NOMO-1 treated with DMSO at 0.1 percent for 48 hours (cell line): Measurements from ENCODE around the gene ARPC2.
"Not testable (repeated sequence)": the region's sequence is repeated elsewhere in the genome, so short reads cannot be mapped to it uniquely, and the experiment has no call there.

ENCODE experiments used
- DNase-seq: peaks from one replicate; lab custom pipeline; 2025; ENCODE audit not compliant: unreplicated experiment; lab: John Stamatoyannopoulos, UW

The ARPC2 gene

DNA sequence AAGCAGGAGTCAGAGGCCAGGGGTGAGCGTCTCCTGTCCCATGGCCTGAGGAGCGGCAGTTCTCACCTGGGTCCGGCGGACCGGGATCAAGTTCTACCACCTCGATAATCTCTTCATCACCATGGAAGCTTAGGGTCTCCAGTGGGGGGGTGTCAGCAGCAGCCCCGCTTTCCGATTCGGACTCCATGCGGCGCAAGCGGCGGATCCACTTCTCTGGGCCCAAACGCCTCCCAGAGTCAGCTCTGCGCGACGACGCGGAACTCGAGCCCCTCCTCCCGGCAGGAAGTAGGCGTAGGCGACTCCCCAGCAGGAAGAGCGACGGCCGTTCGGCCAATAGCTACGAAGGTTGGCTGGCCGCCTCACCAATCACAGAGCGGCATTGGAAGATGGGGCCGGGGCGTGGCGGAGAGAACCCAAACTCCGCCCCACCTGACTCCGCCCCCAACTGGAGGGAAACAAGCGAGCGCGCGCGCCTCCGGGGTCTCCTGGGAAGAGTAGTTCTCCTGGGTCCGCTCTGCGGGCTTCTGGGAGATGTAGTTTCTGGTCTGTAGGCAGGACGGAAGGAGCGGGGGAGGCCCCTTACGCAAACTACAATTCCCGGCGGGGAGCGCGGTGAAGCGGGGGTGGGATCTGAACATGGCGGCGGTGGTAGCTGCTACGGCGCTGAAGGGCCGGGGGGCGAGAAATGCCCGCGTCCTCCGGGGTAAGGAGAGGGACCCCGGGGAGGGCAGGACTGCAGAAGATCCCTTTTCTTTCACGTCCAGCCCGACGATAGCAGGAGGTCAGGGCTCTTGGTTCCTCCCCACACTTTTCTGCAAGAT lies 53.1 kb downstream of the ARPC2 start, which contains the start of the genes AAMP and PNKD:
Gene AAMP, minus strand, starts transcription at position 238 of the 821 bp plus-strand sequence. Its CDS starts 51 bp downstream, at position 187.
Gene PNKD, plus strand, starts transcription at position 620 of the 821 bp plus-strand sequence. Its CDS starts 17 bp downstream, at position 637.
- DNase-seq, result peak; percentile 100

DNA sequence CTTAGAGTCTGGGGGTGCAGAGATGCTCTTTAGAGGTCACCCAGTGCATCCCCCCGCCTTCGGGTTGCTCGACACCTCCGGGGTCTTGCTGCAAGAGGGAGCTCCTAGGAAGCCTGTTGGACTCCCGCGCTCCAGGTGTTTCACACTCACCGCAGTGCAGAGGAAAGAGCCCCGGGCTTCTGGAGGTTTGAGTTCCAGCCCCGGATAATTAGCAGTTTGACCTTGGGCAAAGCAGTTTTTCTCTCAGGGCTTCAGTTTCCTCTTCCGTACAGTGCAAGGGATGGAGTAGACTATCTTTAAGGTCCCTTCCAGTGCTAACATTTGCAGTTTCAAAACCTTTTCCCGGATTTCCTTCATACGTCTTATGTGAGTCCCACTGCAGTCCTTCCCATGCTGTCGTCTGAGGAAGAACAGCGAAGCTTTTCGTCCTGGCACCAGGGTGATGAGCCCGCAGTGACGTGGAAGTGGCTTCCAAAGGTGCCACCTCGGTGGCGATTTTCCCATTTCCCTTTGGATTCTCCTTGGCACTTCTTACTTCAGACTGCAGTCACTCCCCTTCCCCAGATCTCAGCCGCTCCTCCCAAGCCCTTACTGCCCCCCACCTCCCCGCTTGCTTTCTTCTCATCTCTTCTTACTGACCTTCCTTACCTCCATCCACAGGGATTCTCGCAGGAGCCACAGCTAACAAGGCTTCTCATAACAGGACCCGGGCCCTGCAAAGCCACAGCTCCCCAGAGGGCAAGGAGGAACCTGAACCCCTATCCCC lies 53.9 kb downstream of the ARPC2 start:
- no peak for DNase-seq

DNA sequence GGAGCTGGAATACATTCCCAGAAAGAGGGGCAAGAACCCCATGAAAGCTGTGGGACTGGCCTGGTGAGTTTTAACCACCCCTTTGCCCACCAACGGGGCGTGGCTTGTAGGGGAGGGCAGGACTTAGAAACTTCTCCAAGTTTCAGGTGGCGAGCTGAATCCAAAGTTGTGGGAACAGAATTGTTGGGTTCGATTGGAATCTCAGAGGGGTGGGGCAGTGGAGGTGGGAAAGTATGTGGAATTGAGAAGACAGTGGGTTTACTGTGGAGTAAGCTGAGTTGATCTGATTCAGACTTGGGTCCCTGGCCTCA lies 54.5 kb downstream of the ARPC2 start:
- DNase-seq, result no peak

DNA sequence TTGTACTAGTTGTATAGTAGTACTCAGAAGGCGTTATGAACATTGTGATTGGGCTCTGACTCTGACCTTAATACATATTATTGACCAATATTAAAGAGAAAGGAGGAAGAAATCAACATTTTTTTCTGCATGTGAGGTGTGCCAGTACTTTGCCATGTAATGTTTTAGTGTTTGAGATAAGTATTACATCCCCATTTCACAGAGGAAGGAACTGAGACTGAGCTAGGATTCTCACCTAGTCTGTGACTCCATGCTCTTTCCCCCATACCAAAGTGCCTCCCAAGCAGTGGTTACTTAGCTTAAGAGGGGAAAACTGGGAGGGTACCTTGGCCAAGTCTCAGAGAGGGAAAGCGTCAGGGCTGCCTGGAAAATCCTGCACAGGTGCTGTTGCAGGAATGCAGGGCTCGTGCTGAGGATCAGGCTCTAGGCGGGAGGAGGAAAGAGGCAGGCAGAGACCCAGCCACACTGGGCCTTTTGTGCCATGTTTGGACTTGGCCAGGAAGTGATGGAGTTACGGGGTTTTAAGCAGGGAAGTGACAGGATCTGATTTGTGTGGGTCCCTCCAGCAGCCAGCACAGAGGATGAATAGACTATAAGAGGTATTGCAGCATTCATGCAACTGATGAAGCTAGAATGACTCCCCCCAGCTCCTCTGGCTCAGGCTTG lies 55.0 kb downstream of the ARPC2 start:
- no peak for DNase-seq

DNA sequence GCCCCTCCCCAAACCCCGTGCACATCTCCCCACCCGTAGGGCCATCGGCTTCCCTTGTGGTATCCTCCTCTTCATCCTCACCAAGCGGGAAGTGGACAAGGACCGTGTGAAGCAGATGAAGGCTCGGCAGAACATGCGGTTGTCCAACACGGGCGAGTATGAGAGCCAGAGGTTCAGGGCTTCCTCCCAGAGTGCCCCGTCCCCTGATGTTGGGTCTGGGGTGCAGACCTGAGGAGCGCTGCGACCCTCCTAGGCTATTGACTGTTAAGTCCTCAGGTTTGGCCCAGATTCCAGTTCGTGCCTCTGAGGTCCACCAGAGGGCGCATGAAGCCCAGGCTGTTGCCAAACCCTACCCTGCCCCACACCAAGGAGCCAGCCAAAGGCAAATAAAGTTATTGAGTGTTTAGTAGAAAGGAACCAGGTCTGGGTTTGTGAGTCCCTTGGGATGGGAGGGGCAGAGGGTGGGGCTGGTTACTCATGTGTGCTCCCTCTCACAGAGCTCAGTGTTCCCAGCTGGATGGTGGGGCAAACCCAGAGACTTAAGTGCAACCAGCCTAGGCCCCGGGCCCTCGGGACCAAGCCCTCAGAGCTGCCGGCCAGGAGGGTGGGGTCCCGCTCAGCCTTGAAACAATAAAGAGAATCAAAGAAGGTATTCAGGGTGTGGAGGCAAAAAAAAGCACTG lies 55.7 kb downstream of the ARPC2 start:
- peak; percentile 74 for DNase-seq

DNA sequence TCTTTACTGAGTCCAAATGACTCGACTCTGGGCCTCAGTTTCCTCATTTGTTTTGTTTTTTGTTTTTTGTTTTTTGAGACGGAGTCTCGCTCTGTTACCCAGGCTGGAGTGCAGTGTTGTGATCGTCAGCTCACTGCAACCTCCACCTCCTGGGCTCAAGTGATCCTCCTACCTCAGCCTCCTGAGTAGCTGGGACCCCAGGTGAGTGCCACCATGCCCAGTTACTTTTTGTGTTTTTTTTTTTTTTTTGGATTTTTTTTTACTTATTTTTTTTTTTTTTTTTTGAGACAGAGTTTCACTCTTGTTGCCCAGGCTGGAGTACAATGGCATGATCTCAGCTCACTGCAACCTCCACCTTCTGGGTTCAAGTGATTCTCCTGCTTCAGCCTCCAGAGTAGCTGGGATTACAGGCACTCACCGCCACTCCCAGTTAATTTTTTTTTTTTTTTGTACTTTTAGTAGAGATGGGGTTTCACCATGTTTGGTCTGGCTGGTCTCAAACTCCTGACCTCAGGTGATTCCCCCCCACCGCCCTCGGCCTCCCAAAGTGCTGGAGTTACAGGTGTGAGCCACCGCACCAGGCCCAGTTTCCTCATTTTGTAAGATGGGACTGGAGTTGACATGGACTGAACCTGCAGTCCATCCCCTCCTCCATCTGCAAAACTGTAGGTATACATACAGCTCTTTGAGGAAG lies 56.4 kb downstream of the ARPC2 start:
- not testable (repeated sequence) for DNase-seq

DNA sequence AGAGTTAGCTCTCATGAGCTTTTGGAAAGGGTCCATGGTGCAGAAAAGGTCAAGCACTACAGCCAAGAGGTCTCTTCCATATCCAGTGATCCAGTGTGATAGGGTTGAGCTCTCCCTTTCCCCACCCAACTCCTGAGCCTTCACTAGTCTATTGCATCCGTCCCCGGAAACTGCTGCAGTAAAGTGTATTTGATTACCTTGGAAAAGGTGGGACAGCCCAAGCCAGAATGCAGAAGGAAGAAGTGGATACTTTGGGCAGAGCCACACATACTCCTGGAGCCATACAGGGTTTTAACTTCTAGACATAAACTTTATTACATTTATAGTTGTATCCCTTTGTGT lies 56.9 kb downstream of the ARPC2 start:
- DNase-seq, result no peak

DNA sequence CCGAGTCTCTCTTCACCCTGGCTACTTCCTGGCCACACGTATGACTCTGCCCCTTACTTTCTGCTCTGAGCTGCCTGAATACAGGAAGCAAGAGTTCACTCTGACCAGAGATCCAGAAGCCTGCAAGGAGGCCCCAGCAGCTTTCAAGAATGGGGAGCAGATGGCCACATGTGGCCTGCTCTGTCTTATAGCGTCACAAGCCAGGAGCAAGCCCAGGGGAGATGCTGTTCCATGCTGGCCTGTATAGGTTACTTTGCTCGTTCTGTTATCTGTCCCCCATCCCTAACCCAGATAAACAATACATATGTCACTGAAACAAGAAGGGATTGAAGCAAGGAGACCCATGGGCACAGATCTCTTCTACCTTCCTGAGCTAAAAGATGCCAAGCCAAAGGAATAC lies 57.6 kb downstream of the ARPC2 start:
- no peak for DNase-seq

DNA sequence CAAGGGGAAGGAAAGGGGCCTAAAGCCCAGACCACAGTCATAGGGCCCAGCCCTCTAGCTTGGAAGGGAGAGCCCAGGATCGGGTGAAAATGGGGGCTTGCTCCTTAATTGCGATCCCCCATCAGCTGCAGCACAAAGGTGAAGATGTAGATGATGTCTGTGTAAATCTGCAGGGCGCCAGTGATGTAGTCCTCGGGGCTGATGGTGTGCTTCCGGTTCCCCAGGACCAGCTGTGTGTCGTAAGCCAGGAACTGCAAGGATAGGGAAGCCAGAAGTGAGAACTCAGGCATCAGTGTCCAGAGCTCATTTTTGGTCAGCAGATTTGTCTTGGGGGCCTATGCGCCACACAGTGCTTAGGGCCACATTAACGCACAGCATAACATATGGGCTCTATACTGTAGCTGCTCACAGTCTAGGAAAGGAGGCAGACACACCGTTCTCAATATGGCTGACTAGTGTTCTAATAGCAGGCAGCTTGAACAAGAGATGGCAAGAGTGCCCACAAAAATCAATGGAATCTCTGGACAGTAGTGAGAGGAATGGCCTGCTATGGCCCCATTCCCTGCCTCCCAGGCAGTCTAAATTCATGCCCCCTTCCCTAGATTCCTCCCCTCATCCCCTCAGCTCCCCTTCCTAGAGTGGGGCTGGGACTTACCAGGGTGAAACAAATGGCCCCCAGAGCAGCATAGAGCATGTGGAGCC lies 58.5 kb downstream of the ARPC2 start:
- no peak for DNase-seq

DNA sequence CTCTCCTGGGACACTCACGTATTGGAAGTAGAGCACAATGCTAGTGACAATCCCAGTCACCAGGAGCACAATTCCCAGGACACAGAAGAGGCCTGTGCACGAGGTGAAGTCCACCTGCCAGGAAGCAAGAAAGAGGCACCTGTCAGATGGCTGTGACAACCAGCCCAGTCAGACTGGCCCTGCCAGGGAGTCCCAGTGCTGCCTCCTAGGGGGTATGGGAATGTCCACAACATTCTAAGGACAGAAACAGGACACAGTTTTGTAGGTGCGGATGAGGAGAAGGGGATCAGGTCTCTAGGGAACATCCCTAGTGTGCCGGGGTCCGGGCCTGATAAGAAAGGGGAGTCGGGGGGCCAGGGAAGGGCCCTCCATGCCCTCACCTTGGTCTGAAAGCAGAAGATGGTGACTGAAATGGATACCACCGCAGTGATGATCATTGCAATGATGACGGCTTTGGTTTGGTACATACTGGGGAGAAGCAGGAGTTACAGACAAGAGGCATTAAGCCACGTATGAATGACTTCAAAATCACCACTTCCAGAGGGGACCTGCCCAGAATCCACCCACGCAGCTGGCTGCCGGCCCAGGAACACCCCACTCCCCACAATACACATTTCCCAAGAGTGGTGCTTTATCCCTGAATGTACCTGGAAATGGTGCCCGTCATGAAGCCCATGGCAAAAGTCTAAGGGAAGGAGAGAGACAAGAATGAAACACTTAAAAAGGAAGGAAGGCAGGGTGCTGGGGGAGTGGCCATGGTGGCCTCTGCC lies 60.2 kb downstream of the ARPC2 start:
- DNase-seq, result no peak

DNA sequence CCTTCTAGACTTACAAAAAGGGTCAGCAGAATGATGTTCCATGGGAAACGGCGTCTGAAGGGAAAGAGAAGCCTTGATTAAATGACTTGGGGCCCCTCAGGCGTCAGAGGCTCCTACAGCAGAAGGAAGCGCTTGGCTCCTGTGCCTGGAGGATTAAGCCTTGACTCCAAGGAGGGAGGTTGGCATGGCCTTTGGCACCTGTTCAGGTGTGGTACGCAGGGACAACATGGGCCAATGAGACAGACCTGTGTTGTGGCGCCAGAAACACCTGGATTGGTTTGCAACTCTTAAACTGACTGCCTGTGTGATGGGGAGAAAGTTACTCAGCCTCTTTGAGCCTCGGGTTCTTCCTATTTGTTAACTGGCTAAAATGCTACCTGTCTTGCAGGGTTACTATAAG lies 60.9 kb downstream of the ARPC2 start:
- no peak for DNase-seq

DNA sequence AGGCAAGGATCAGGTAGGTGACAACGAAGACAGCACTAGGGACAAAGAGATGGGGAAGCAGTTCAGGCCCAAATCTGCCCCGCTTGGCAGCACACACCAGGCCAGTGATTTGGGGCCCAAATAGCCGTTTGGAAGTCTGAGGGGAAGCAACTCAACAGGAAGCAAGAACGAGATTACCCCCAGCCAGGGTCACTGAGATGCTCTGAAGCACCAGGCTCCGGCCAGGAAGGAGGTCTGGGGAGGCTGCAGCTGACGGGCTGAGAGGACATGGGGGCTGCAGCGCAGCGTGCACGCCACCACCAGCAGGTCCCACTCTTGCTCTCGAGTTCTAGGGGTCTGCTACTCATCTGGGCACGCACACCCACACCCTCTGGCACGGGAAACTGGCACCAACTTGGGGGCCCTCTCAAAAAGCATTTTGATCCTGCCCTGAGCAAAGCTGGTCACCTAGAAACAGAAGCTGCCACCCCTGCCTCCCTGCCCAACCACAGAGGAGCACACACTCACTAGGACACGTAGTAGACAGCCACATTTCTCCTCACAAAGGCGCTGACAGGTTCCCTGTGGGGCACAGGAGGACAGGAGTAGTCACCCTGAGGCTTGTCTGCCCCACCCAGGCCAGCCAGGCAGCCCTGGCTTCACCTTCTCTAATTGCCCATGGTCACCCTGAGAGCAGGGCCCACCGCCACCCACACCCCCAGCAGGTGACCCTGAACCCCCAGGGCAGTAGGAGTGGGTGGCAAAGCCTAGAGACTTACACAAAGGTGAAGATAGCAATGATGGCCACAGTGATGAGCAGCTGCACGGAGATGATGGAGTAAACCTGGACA lies 61.8 kb downstream of the ARPC2 start:
- no peak for DNase-seq

DNA sequence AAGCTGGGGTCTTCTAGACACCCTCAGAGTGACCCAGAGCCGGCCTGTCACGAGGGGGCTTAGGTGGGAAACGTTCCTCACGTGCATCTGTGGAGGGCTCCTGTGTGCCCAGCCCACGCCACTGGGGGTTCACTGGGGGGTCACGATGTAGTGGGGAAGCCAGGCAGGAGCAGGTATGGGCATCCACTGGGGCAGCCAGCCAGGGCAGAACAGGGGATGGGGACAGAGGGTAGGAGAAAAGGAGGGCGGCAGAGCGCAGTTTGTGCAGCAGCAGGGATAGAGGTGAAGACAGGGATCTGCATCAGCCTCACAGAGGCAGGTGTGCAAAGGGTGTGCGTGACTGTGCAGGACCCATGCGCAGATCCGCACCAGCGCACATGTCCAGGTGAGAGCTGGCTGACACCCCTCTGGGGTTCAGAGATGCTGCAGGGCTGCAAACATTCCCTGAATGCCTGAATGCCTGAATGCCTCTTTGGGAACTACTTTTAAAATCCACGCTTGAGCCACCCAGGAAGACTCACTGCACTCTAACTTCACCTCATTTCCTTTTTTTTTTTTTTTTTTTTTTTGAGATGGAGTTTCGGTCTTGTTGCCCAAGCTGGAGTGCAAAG lies 63.4 kb downstream of the ARPC2 start:
- DNase-seq, result no peak

DNA sequence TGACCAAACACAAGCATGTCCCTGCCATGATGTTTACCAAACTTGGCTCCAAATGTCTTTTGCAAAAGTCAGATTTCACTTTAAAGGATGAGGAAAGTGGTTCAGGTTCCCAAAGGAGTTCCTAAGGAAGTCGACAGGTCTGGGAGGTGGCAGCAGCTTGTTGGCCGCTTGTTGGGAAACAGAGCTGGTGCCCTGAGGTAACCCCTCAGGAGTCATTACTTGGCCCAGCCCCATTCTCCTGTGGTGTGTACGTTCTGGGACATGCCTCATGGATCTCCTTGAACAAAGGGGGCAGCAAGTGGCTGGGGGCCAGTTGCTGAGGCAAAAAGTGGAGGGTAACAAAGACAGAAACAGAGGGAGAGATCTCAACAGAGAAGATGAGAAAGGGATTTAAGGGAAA lies 64.5 kb downstream of the ARPC2 start:
- no peak for DNase-seq

DNA sequence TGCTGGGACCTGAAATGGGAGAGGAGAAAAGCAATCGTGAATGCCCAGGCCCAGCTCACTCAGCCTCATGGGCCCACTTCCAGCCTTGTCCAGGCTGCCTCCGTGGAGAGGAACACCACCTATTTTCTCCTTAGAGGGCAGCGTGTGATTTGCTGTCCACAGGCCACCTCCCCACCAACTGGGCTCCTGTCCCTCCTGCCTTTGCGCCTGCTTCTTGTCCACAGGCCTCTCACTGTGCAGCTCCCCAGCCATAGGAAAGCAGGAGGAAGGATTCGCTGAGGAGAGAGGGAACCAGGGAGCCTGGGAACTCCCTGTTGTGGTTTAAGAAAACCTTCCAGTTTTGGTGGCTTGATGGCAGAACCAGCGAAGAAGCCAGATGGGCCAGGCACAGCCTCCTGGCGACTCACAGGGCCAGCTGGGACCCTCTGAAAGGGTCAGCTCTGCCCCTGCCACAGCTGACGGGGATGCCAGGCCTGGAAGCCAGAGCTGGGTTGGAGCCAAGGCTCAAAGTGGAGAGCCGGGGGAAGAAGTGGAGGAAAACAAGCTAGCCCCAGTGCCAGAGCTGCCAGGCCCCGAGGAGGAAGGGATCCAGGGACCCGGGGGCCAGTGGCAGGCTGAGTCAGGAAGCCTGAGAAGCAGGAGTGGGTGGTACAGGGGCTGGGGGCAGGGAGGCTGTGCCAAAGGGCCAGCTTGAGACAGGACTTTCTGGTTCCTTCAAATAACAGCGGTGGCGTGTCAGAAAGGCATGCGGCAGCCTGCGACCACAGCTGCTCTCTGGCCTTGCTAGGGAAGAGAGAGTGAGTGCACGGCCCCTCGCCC lies 65.4 kb downstream of the ARPC2 start:
- DNase-seq, result no peak

DNA sequence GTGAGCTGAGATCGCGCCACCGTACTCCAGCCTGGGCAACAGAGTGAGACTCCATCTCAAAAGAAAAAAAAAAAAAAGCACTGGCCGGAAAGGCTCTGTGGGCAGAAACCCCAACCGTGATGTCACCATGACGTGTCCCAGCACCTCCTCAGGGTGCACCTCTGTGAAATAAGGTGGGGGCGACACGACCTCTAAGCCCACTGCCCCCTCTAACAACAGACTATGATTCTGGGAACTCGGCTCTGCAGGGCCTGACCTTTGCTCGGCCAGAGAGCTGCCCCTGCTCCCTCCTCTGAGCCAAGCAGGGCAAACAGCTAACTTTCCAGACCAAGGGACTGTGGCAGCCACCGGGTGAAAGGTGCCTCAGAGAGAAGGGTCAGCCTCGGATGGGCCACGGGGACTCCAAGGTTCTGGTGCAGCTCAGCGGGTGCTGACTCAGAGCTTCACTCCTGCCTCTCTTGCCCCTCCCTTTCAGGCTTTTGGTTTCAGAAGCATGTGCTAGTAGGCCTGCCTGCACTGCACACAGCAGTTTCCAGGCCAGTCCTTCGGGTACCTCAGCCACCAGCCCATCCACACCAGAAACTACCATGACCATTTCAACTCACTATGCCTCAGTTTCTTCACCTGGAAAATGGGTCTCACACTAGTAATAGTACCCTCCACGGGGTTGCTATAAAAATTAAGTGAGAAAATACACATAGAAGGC lies 67.3 kb downstream of the ARPC2 start:
- no peak for DNase-seq

DNA sequence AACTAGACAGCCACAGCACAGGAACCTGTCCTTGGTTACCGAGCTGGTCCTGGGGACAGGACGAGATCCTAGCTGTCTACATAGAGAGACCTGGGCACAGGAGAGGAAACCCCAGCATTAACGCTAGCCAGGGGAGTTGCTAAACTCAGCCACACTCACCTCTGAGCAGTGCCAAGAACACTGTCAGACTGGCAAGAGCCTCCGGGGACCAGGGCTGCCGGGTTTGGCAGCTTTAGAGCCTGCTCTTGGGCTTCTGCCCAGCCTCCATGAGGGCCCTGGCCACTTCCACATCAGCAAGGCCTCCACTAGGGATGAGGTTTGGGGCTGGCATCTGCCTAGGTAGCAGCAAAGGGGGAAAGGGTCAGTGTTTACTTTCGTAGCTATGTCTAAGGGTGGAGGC lies 68.6 kb downstream of the ARPC2 start:
- no peak for DNase-seq
